ENCODE results near the gene WDR54.
"Not testable (repeated sequence)": the region's sequence is repeated elsewhere in the genome, so short reads cannot be mapped to it uniquely, and the experiment has no call there.

Gene WDR54

GRCh38 chr2:74461187-74462053, 39.9 kb downstream of the WDR54 start:
- no peak overlapping the region for H3K9ac ChIP-seq (ENCODE audit: low read depth, low read length)
- no peaks in the 10 kb centered on the region for H3K9me3 ChIP-seq (replicated peaks; ENCODE audit: low read length)
- no peaks in the 10 kb centered on the region for H3K27me3 ChIP-seq (ENCODE audit: control insufficient read depth, insufficient read depth, low read length)
- H3K4me3 ChIP-seq (ENCODE audit: low read length) = no peak overlapping the region
- H3K36me3 ChIP-seq (ENCODE audit: insufficient read depth, low read length) = peaks cover 24% of the 10 kb centered on the region
- H3K4me1 ChIP-seq (ENCODE audit: control insufficient read depth, insufficient read depth, low read length) = peaks cover 16% of the 10 kb centered on the region
- no peak overlapping the region for H3K4me2 ChIP-seq (ENCODE audit: low read length)

GRCh38 chr2:74462054-74462785, 40.7 kb downstream of the WDR54 start:
- no peak overlapping the region for H3K9ac ChIP-seq (ENCODE audit: low read depth, low read length)
- H3K36me3 ChIP-seq (ENCODE audit: insufficient read depth, low read length) = peaks cover 20% of the 10 kb centered on the region
- H3K4me3 ChIP-seq (ENCODE audit: low read length) = no peak overlapping the region
- peaks cover 11% of the 10 kb centered on the region for H3K4me1 ChIP-seq (ENCODE audit: control insufficient read depth, insufficient read depth, low read length)
- no peak overlapping the region for H3K4me2 ChIP-seq (ENCODE audit: low read length)
- H3K9me3 ChIP-seq (replicated peaks; ENCODE audit: low read length) = no peaks in the 10 kb centered on the region
- H3K27me3 ChIP-seq (ENCODE audit: control insufficient read depth, insufficient read depth, low read length) = no peaks in the 10 kb centered on the region

- no peak overlapping the region for H3K4me3 ChIP-seq (ENCODE audit: low read length)
- peaks cover 20% of the 10 kb centered on the region for H3K36me3 ChIP-seq (ENCODE audit: insufficient read depth, low read length)
- no peak overlapping the region for H3K9ac ChIP-seq (ENCODE audit: low read depth, low read length)
- no peaks in the 10 kb centered on the region for H3K27me3 ChIP-seq (ENCODE audit: control insufficient read depth, insufficient read depth, low read length)
- no peaks in the 10 kb centered on the region for H3K9me3 ChIP-seq (replicated peaks; ENCODE audit: low read length)
- H3K4me2 ChIP-seq (ENCODE audit: low read length) = no peak overlapping the region
- H3K4me1 ChIP-seq (ENCODE audit: control insufficient read depth, insufficient read depth, low read length) = peaks cover 11% of the 10 kb centered on the region
Measured at GRCh38 chr2:74462786-74463105, 41.2 kb downstream of the WDR54 start.

- Histone ChIP-seq H3K36me3 (ENCODE audit: insufficient read depth, low read length) (peaks cover 20% of the 10 kb centered on the region), H3K4me1 (ENCODE audit: control insufficient read depth, insufficient read depth, low read length) (peaks cover 9% of the 10 kb centered on the region), H3K4me2 (ENCODE audit: low read length) (peak overlapping the region; percentile 100), H3K9ac (ENCODE audit: low read depth, low read length) (peak overlapping the region; percentile 97), H3K27me3 (ENCODE audit: control insufficient read depth, insufficient read depth, low read length) (no peaks in the 10 kb centered on the region), H3K4me3 (ENCODE audit: low read length) (peak overlapping the region; percentile 100), H3K9me3 (replicated peaks; ENCODE audit: low read length) (no peaks in the 10 kb centered on the region)
Measured at GRCh38 chr2:74464406-74464805, 42.9 kb downstream of the WDR54 start.

GRCh38 chr2:74470742-74471141, 49.2 kb downstream of the WDR54 start:
- not testable (repeated sequence) for H3K4me3 ChIP-seq (ENCODE audit: low read length); H3K9me3 ChIP-seq (replicated peaks; ENCODE audit: low read length); H3K4me2 ChIP-seq (ENCODE audit: low read length); H3K9ac ChIP-seq (ENCODE audit: low read depth, low read length); H3K27me3 ChIP-seq (ENCODE audit: control insufficient read depth, insufficient read depth, low read length)
- Histone ChIP-seq H3K4me1 (ENCODE audit: control insufficient read depth, insufficient read depth, low read length) (peaks cover 18% of the 10 kb centered on the region), H3K36me3 (ENCODE audit: insufficient read depth, low read length) (peaks cover 11% of the 10 kb centered on the region)

GRCh38 chr2:74471332-74472065, 50.0 kb downstream of the WDR54 start:
- Histone ChIP-seq H3K9ac (ENCODE audit: low read depth, low read length) (peak overlapping the region; percentile 91), H3K4me3 (ENCODE audit: low read length) (peak overlapping the region; percentile 89), H3K4me2 (ENCODE audit: low read length) (peak overlapping the region; percentile 93), H3K9me3 (replicated peaks; ENCODE audit: low read length) (no peaks in the 10 kb centered on the region), H3K27me3 (ENCODE audit: control insufficient read depth, insufficient read depth, low read length) (no peaks in the 10 kb centered on the region), H3K4me1 (ENCODE audit: control insufficient read depth, insufficient read depth, low read length) (peaks cover 14% of the 10 kb centered on the region), H3K36me3 (ENCODE audit: insufficient read depth, low read length) (peaks cover 11% of the 10 kb centered on the region)

- H3K9me3 ChIP-seq (replicated peaks; ENCODE audit: low read length) = no peaks in the 10 kb centered on the region
- H3K27me3 ChIP-seq (ENCODE audit: control insufficient read depth, insufficient read depth, low read length) = no peaks in the 10 kb centered on the region
- H3K36me3 ChIP-seq (ENCODE audit: insufficient read depth, low read length) = peaks cover 18% of the 10 kb centered on the region
- H3K9ac ChIP-seq (ENCODE audit: low read depth, low read length) = peak within 1 kb of the TSS; percentile 91
- peaks cover 14% of the 10 kb centered on the region for H3K4me1 ChIP-seq (ENCODE audit: control insufficient read depth, insufficient read depth, low read length)
- H3K4me3 ChIP-seq (ENCODE audit: low read length) = peak within 1 kb of the TSS; percentile 89
- H3K4me2 ChIP-seq (ENCODE audit: low read length) = peak within 1 kb of the TSS; percentile 93
Measured at GRCh38 chr2:74472086-74472944, 50.8 kb downstream of the WDR54 start, which contains the start of gene MRPL53. Gene MRPL53 (minus strand): TSS chr2:74472680. CDS start chr2:74472660, 20 bp downstream.

GRCh38 chr2:74472945-74473258, 51.4 kb downstream of the WDR54 start:
- Histone ChIP-seq H3K4me1 (ENCODE audit: control insufficient read depth, insufficient read depth, low read length) (peaks cover 14% of the 10 kb centered on the region), H3K9me3 (replicated peaks; ENCODE audit: low read length) (no peaks in the 10 kb centered on the region), H3K27me3 (ENCODE audit: control insufficient read depth, insufficient read depth, low read length) (no peaks in the 10 kb centered on the region), H3K4me3 (ENCODE audit: low read length) (peak overlapping the region; percentile 89), H3K9ac (ENCODE audit: low read depth, low read length) (peak overlapping the region; percentile 91), H3K36me3 (ENCODE audit: insufficient read depth, low read length) (peaks cover 22% of the 10 kb centered on the region), H3K4me2 (ENCODE audit: low read length) (peak overlapping the region; percentile 93)

- Histone ChIP-seq H3K36me3 (ENCODE audit: insufficient read depth, low read length) (peaks cover 22% of the 10 kb centered on the region), H3K9ac (ENCODE audit: low read depth, low read length) (no peak overlapping the region), H3K27me3 (ENCODE audit: control insufficient read depth, insufficient read depth, low read length) (no peaks in the 10 kb centered on the region), H3K9me3 (replicated peaks; ENCODE audit: low read length) (no peaks in the 10 kb centered on the region), H3K4me1 (ENCODE audit: control insufficient read depth, insufficient read depth, low read length) (peaks cover 14% of the 10 kb centered on the region), H3K4me2 (ENCODE audit: low read length) (no peak overlapping the region), H3K4me3 (ENCODE audit: low read length) (no peak overlapping the region)
Measured at GRCh38 chr2:74474481-74474880, 53.0 kb downstream of the WDR54 start.

- peaks cover 14% of the 10 kb centered on the region for H3K4me1 ChIP-seq (ENCODE audit: control insufficient read depth, insufficient read depth, low read length)
- H3K27me3 ChIP-seq (ENCODE audit: control insufficient read depth, insufficient read depth, low read length) = no peaks in the 10 kb centered on the region
- no peak overlapping the region for H3K9ac ChIP-seq (ENCODE audit: low read depth, low read length)
- peaks cover 24% of the 10 kb centered on the region for H3K36me3 ChIP-seq (ENCODE audit: insufficient read depth, low read length)
- no peaks in the 10 kb centered on the region for H3K9me3 ChIP-seq (replicated peaks; ENCODE audit: low read length)
- H3K4me3 ChIP-seq (ENCODE audit: low read length) = no peak overlapping the region
- H3K4me2 ChIP-seq (ENCODE audit: low read length) = no peak overlapping the region
Measured at GRCh38 chr2:74474899-74475298, 53.4 kb downstream of the WDR54 start.
